Measurements from ENCODE around the gene ARHGAP8. TPM values are rescaled to one million over a fixed set of nuclear protein-coding genes. Genes with fewer than 3 reads are reported as not detected.

ARHGAP8 gene
- total and polyA plus RNA-seq, 2 donors (not counting 1 experiment from before 2014, with no cell fraction given) = 0.37 TPM; not detected in 1

GRCh38 chr22:44736581-44737405 lies 15.6 kb upstream of the ARHGAP8 start:
- H3K27ac Mint-ChIP-seq = no peak overlapping the region
- Histone ChIP-seq H3K27me3 (replicated peaks in 1 of 4; ENCODE audit: control extremely low read depth in 1 of 4, control insufficient read depth in 3 of 4, insufficient read depth in 4 of 4, low read length in 3 of 4) (no peaks in the 10 kb centered on the region), H3K9ac (ENCODE audit: low read length) (no peak overlapping the region), H3K4me3 (ENCODE audit: control extremely low read depth in 1 of 5, extremely low read depth in 1 of 5, insufficient read depth in 1 of 5, low read depth in 2 of 5, low read length in 4 of 5) (no peak overlapping the region), H3K36me3 (replicated peaks in 1 of 2; ENCODE audit: control extremely low read depth in 1 of 2, control insufficient read depth in 1 of 2, extremely low read depth in 1 of 2, insufficient read depth in 2 of 2, low read length in 1 of 2) (no peaks in the 10 kb centered on the region), H3K79me2 (ENCODE audit: control insufficient read depth, insufficient read depth, low read length) (no peaks in the 10 kb centered on the region), H3K4me1 (ENCODE audit: control insufficient read depth in 2 of 2, insufficient read depth in 2 of 2, low read length in 2 of 2) (peaks cover 0 to 3% of the 10 kb centered on the region in 2 donors), H3K27ac (ENCODE audit: low read length in 2 of 2) (no peak overlapping the region), H3K9me3 (ENCODE audit: control extremely low read depth in 1 of 3, control insufficient read depth in 2 of 3, insufficient read depth in 1 of 3, low read length in 2 of 3) (peaks cover 0 to 2% (median 0%) of the 10 kb centered on the region in 3 donors), H4K20me1 (ENCODE audit: control insufficient read depth, insufficient read depth, low read length, poor library complexity, severe bottlenecking) (no peaks in the 10 kb centered on the region), H2AFZ (ENCODE audit: insufficient read depth, low read depth, low read length, poor library complexity, severe bottlenecking) (no peak overlapping the region), H3K4me2 (replicated peaks; ENCODE audit: low read depth, low read length, poor library complexity, severe bottlenecking) (no peak overlapping the region)
- CTCF ChIA-PET = interaction anchor here (0.9 to 3.5 kb wide), 5 partner anchors 31 to 48 kb away, joined by 3 to 72 read pairs (median 4); no protein-coding TSS in a partner anchor
- no peak for TF ChIP-seq EZH2 (IDR thresholded peaks at IDR 0.05; ENCODE audit: borderline replicate concordance, insufficient read depth, low read depth, low read length, poor library complexity, severe bottlenecking)
- TF ChIP-seq CTCF (IDR thresholded peaks at IDR 0.05) = no peak
- ATAC-seq (ENCODE audit: low read depth) (no peak), DNase-seq (no peak)
- H3K4me3 Mint-ChIP-seq = no peak overlapping the region
- H3K27me3 Mint-ChIP-seq = no peaks in the 10 kb centered on the region
- no peaks in the 10 kb centered on the region for H3K9me3 Mint-ChIP-seq (ENCODE audit: insufficient read depth)
- POLR2A ChIA-PET = no interaction called here
- WGBS (ENCODE audit: insufficient coverage) = 93% methylated on average over 52 of the region's 52 CpGs
- H3K4me1 Mint-ChIP-seq = no peaks in the 10 kb centered on the region
- intact Hi-C loops (cut with micrococcal nuclease) = no loop called here

Data from B cell (primary cell).